Sigmoid colon (tissue), 4 donors: ENCODE results near the gene PLA2G6.

Source experiments
- EP300 ChIP-seq, 4 donors: sonication (generic); formaldehyde crosslinking; IDR thresholded peaks; one replicate each; pipeline ENCODE4 v1.6.1; 2017; ENCODE audit warnings: antibody characterized with exemption in 4 of 4
- POLR2A ChIP-seq, 2 donors: fragments of 450-650 bp; IDR thresholded peaks; one replicate each; pipeline ENCODE4 v1.6.1; 2016; ENCODE audit warnings: antibody characterized with exemption in 2 of 2, mild to moderate bottlenecking in 2 of 2, moderate library complexity in 2 of 2
- POLR2AphosphoS5 ChIP-seq, 4 donors: sonication (generic); formaldehyde crosslinking; IDR thresholded peaks; one replicate each; pipeline ENCODE4 v1.6.1; 2017; ENCODE audit warnings: antibody characterized with exemption in 4 of 4
- TF ChIP-seq, protein P1 (sequence below), 4 experiments: fragments of 450-650 bp in 3 of 4; fragments of 200-600 bp in 1 of 4; IDR thresholded peaks; one replicate each; pipeline ENCODE4 v1.5.1; 2016 to 2019; ENCODE audit warnings: antibody characterized with exemption in 4 of 4, mild to moderate bottlenecking in 3 of 4, moderate library complexity in 2 of 4

GRCh38 chr22:38070250-38070921 is 111.2 kb downstream of the PLA2G6 start:
- TF ChIP-seq POLR2AphosphoS5 (IDR thresholded peaks at IDR 0.05): no peak
- TF ChIP-seq, protein P1, sequence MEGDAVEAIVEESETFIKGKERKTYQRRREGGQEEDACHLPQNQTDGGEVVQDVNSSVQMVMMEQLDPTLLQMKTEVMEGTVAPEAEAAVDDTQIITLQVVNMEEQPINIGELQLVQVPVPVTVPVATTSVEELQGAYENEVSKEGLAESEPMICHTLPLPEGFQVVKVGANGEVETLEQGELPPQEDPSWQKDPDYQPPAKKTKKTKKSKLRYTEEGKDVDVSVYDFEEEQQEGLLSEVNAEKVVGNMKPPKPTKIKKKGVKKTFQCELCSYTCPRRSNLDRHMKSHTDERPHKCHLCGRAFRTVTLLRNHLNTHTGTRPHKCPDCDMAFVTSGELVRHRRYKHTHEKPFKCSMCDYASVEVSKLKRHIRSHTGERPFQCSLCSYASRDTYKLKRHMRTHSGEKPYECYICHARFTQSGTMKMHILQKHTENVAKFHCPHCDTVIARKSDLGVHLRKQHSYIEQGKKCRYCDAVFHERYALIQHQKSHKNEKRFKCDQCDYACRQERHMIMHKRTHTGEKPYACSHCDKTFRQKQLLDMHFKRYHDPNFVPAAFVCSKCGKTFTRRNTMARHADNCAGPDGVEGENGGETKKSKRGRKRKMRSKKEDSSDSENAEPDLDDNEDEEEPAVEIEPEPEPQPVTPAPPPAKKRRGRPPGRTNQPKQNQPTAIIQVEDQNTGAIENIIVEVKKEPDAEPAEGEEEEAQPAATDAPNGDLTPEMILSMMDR (IDR thresholded peaks at IDR 0.05): no peak
- TF ChIP-seq POLR2A (IDR thresholded peaks at IDR 0.05): no peak
- TF ChIP-seq EP300 (IDR thresholded peaks at IDR 0.05): no peak
